ENCODE measurements around the gene FBXL13.
"Not testable (repeated sequence)": the region's sequence is repeated elsewhere in the genome, so short reads cannot be mapped to it uniquely, and the experiment has no call there.

The FBXL13 gene

DNA sequence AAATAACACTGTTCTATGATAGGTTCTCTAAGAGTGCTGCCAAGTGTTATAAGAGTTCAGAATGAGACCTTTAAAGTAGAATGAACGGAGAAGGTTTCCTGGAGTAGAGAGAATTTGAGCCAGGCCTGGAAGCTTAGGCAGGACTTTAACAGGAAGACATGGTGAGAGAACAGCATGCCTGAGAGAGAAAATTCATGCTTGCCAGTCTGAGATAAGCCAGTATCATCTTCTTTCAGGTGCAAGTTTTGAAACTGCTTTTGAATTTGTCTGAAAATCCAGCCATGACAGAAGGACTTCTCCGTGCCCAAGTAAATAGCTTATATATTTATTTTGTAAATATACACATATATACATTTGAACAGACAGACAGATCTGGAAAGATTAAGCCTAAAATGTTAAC lies 22.4 kb upstream of the FBXL13 start:
- H3K36me3 Mint-ChIP-seq: peaks cover 8% of the 10 kb centered on the region
- H3K27me3 Mint-ChIP-seq: no peaks in the 10 kb centered on the region
- H3K27ac Mint-ChIP-seq: no peak overlapping the region
- no peak overlapping the region for H3K4me3 Mint-ChIP-seq
- no peaks in the 10 kb centered on the region for H3K9me3 Mint-ChIP-seq (ENCODE audit: low read depth)
- H3K4me1 Mint-ChIP-seq (ENCODE audit: low read depth): peaks cover 2% of the 10 kb centered on the region

DNA sequence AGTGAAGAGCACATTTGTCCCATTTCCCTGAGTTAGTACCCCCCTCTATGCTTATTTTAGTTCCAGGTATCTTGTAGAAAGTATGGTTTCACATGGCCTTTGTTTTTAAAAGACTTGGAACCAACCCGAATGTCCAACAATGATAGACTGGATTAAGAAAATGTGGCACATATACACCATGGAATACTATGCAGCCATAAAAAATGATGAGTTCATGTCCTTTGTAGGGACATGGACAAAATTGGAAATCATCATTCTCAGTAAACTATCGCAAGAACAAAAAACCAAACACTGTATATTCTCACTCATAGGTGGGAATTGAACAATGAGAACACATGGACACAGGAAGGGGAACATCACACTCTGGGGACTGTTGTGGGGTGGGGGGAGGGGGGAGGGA lies 21.0 kb upstream of the FBXL13 start:
- H3K4me1 Mint-ChIP-seq (ENCODE audit: low read depth); H3K27me3 Mint-ChIP-seq; H3K4me3 Mint-ChIP-seq; H3K27ac Mint-ChIP-seq; H3K9me3 Mint-ChIP-seq (ENCODE audit: low read depth); H3K36me3 Mint-ChIP-seq: not testable (repeated sequence)

DNA sequence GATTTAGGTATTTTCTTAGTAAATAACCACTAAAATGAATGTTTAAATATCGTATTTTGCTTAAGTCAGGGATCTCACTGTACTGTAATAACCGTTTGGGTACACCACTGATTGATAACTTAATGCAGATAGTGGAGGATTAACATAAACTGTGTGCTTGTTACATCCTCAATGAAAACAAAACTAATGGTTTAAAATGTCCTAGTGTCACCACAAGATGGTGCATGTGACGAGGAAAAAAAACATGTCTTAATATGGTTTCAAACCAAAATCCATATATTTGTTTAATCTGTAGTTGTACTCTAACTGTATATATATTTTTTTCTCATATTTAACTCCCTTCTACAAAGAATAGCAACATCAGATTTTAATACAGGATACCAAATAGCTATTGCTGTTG lies 19.5 kb upstream of the FBXL13 start:
- Mint-ChIP-seq H3K27me3 (no peaks in the 10 kb centered on the region), H3K4me1 (ENCODE audit: low read depth) (peaks cover 2% of the 10 kb centered on the region), H3K27ac (no peak overlapping the region)

GRCh38 chr7:103093429-103093828 lies 18.8 kb upstream of the FBXL13 start:
- no peaks in the 10 kb centered on the region for H3K27me3 Mint-ChIP-seq

More for the DNA sequence above, 19.5 kb upstream of the FBXL13 start:
- Mint-ChIP-seq H3K36me3 (peaks cover 8% of the 10 kb centered on the region), H3K4me3 (no peak overlapping the region), H3K9me3 (ENCODE audit: low read depth) (no peaks in the 10 kb centered on the region)

GRCh38 chr7:103092321-103092720 lies 17.7 kb upstream of the FBXL13 start:
- H3K27me3 Mint-ChIP-seq; H3K4me1 Mint-ChIP-seq (ENCODE audit: low read depth); H3K27ac Mint-ChIP-seq; H3K4me3 Mint-ChIP-seq; H3K9me3 Mint-ChIP-seq (ENCODE audit: low read depth): not testable (repeated sequence)
- H3K36me3 Mint-ChIP-seq: peaks cover 15% of the 10 kb centered on the region

More at GRCh38 chr7:103093429-103093828, 18.8 kb upstream of the FBXL13 start:
- Mint-ChIP-seq H3K36me3 (peaks cover 11% of the 10 kb centered on the region), H3K4me3 (no peak overlapping the region), H3K9me3 (ENCODE audit: low read depth) (no peaks in the 10 kb centered on the region), H3K27ac (no peak overlapping the region), H3K4me1 (ENCODE audit: low read depth) (peaks cover 2% of the 10 kb centered on the region)

GRCh38 chr7:103083210-103083609 lies 8.6 kb upstream of the FBXL13 start:
- no peaks in the 10 kb centered on the region for H3K27me3 Mint-ChIP-seq
- H3K4me1 Mint-ChIP-seq (ENCODE audit: low read depth): peaks cover 23% of the 10 kb centered on the region
- no peak overlapping the region for H3K27ac Mint-ChIP-seq
- no peaks in the 10 kb centered on the region for H3K9me3 Mint-ChIP-seq (ENCODE audit: low read depth)
- H3K4me3 Mint-ChIP-seq: no peak overlapping the region
- peaks cover 8% of the 10 kb centered on the region for H3K36me3 Mint-ChIP-seq

- Mint-ChIP-seq H3K27ac (no peak overlapping the region), H3K9me3 (ENCODE audit: low read depth) (no peaks in the 10 kb centered on the region), H3K27me3 (no peaks in the 10 kb centered on the region), H3K36me3 (peaks cover 6% of the 10 kb centered on the region), H3K4me1 (ENCODE audit: low read depth) (peaks cover 29% of the 10 kb centered on the region), H3K4me3 (no peak overlapping the region)
These were observed 7.9 kb upstream of the FBXL13 start for GRCh38 chr7:103082497-103082896.

- Mint-ChIP-seq H3K27ac (no peak overlapping the region), H3K4me3 (no peak overlapping the region), H3K4me1 (ENCODE audit: low read depth) (peaks cover 42% of the 10 kb centered on the region), H3K27me3 (no peaks in the 10 kb centered on the region), H3K36me3 (peaks cover 6% of the 10 kb centered on the region), H3K9me3 (ENCODE audit: low read depth) (no peaks in the 10 kb centered on the region)
These were observed 6.3 kb upstream of the FBXL13 start for GRCh38 chr7:103080923-103081322.

DNA sequence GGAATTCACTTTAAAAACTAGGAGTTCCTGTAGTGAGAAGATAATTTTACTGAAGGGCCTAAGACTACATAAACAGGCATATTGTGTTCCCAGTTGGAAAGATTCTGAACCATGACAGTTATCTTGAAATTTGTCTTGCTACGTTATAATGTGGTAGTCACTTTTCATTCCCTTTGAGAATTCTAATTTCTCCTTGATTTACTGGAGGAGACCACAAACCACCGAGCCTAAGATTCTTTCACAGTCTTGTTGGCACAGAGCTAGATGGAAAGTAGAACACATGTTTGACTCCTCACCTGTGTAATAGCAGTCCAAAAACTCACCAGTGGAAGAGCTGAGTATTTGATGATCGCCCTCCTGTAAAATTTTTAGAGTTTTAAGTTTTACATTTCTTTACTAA lies 5.2 kb upstream of the FBXL13 start:
- Mint-ChIP-seq H3K27me3 (no peaks in the 10 kb centered on the region), H3K4me3 (no peak overlapping the region), H3K9me3 (ENCODE audit: low read depth) (no peaks in the 10 kb centered on the region), H3K4me1 (ENCODE audit: low read depth) (peaks cover 48% of the 10 kb centered on the region), H3K27ac (no peak overlapping the region), H3K36me3 (peaks cover 6% of the 10 kb centered on the region)

DNA sequence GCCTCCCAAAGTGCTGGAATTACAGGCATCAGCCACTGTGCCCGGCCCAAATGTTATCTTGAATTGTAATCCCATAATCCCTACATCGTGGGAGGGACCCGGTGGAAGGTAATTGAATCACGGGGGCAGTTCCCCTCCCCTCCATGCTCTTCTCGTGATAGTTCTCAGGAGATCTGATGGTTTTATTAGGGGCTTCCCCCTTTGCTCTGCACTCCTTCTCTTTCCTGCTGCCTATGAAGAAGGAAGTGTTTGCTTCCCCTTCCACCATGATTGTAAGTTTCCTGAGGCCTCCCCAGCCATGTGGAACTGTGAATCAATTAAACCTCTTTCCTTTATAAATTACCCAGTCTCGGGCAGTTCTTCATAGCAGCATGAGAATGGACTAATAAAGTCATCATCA lies 3.6 kb upstream of the FBXL13 start:
- not testable (repeated sequence) for H3K9me3 Mint-ChIP-seq (ENCODE audit: low read depth); H3K36me3 Mint-ChIP-seq; H3K27me3 Mint-ChIP-seq
- Mint-ChIP-seq H3K4me1 (ENCODE audit: low read depth) (peaks cover 58% of the 10 kb centered on the region), H3K27ac (peak overlapping the region; percentile 64), H3K4me3 (peak overlapping the region; percentile 10)

- peaks cover 6% of the 10 kb centered on the region for H3K36me3 Mint-ChIP-seq
- peaks cover 54% of the 10 kb centered on the region for H3K4me1 Mint-ChIP-seq (ENCODE audit: low read depth)
- no peak overlapping the region for H3K27ac Mint-ChIP-seq
- no peak overlapping the region for H3K4me3 Mint-ChIP-seq
- H3K27me3 Mint-ChIP-seq: no peaks in the 10 kb centered on the region
- H3K9me3 Mint-ChIP-seq (ENCODE audit: low read depth): no peaks in the 10 kb centered on the region
These were observed 2.7 kb upstream of the FBXL13 start for GRCh38 chr7:103077318-103077717.

DNA sequence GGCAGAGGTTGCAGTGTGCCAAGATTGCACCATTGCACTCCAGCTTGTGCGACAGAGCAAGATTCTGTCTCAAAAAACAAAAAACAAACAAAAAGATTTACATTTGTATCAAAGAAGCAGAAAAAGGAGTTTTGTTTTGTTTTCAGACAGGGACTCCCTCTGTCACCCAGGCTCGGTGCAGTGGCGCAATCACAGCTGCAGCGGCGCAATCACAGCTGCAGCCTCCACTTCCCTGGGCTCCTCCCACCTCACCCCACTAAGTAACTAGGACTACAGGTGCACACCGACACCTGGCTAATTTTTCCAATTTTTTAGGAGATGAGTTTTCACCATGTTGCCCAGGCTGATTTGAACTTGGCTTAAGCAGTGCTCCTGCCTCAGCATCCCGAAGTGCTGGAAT lies 2.2 kb upstream of the FBXL13 start:
- Mint-ChIP-seq H3K27ac (no peak overlapping the region), H3K27me3 (no peaks in the 10 kb centered on the region), H3K4me1 (ENCODE audit: low read depth) (peaks cover 49% of the 10 kb centered on the region), H3K4me3 (peak overlapping the region; percentile 98), H3K36me3 (peaks cover 6% of the 10 kb centered on the region), H3K9me3 (ENCODE audit: low read depth) (no peaks in the 10 kb centered on the region)

- Mint-ChIP-seq H3K27me3 (no peaks in the 10 kb centered on the region), H3K4me1 (ENCODE audit: low read depth) (peaks cover 51% of the 10 kb centered on the region), H3K27ac (peak overlapping the region; percentile 95), H3K36me3 (peaks cover 6% of the 10 kb centered on the region), H3K9me3 (ENCODE audit: low read depth) (no peaks in the 10 kb centered on the region), H3K4me3 (peak overlapping the region; percentile 98)
These were observed 832 bp upstream of the FBXL13 start for GRCh38 chr7:103075337-103075918.

DNA sequence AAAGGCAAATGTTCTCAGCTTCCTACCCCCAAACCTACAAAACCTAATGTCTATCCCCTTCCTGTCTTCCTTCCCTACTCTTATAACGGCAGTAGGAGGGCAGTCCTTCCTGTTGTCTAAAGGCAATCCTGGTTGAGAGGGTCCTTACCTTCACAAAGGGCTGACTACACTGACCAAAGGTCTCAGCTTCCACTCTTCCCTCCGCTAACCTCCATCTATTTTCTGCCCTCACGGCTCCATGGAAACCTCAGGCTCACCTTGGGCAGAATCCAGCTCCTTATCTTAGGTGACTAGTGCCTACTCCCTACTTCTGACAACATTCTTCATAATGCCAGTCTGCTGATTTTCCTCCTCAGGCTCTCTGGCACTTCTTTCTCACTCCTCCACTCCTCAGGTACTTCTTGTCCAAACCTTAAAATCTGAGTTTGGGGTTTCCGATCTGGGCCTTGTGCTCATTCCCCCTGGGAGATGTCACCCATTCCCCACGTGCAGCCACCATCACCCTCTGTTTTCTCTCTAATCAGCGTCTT lies 542 bp downstream of the FBXL13 start:
- Mint-ChIP-seq H3K9me3 (ENCODE audit: low read depth) (no peaks in the 10 kb centered on the region), H3K4me1 (ENCODE audit: low read depth) (peaks cover 42% of the 10 kb centered on the region), H3K27ac (peak overlapping the region; percentile 75), H3K4me3 (peak overlapping the region; percentile 96), H3K36me3 (peaks cover 4% of the 10 kb centered on the region), H3K27me3 (no peaks in the 10 kb centered on the region)

DNA sequence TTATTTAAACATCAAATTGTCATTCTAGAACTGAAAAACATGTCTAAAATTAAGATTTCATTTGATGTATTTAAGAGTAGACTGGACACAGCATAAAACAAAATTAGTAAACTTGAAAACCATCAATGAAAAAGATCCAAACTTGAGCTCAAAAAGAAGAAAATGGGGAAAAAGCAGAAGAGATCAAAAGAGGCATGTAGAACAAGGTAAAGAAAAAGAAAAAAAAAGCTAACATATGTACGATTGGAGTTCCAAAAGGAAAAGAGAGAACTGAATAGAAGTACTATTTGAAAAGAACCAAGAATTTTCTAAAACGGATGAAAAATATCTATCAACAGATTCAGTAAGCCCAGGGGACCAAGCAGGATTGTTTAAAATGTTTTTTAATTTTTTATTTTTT lies 3.6 kb downstream of the FBXL13 start:
- Mint-ChIP-seq H3K36me3 (peaks cover 5% of the 10 kb centered on the region), H3K4me1 (ENCODE audit: low read depth) (peaks cover 20% of the 10 kb centered on the region), H3K27ac (no peak overlapping the region), H3K9me3 (ENCODE audit: low read depth) (no peaks in the 10 kb centered on the region), H3K27me3 (no peaks in the 10 kb centered on the region), H3K4me3 (no peak overlapping the region)

Measured in activated naive CD8-positive, alpha-beta T cell (primary cell).